ENCODE results near the gene INCA1. TPM values are rescaled to one million over a fixed set of nuclear protein-coding genes. Genes with fewer than 3 reads are reported as not detected.

Gene INCA1
- total and polyA plus RNA-seq, 2 of the 13 experiments (the other 11 are each of a cell fraction or from before 2014, with no cell fraction given) = 0.93 to 2.6 TPM

- TF ChIP-seq, protein P1, sequence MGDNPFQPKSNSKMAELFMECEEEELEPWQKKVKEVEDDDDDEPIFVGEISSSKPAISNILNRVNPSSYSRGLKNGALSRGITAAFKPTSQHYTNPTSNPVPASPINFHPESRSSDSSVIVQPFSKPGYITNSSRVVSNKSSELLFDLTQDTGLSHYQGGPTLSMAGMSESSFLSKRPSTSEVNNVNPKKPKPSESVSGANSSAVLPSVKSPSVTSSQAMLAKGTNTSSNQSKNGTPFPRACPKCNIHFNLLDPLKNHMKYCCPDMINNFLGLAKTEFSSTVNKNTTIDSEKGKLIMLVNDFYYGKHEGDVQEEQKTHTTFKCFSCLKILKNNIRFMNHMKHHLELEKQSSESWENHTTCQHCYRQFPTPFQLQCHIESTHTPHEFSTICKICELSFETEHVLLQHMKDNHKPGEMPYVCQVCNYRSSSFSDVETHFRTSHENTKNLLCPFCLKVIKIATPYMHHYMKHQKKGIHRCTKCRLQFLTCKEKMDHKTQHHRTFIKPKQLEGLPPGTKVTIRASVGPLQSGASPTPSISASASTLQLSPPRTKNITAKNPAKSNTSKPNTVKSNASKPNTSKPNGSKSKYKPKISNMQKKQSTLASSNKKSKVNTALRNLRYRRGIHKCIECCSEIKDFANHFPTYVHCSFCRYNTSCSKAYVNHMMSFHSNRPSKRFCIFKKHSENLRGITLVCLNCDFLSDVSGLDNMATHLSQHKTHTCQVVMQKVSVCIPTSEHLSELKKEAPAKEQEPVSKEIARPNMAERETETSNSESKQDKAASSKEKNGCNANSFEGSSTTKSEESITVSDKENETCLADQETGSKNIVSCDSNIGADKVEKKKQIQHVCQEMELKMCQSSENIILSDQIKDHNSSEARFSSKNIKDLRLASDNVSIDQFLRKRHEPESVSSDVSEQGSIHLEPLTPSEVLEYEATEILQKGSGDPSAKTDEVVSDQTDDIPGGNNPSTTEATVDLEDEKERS (CRISPR knock-in tag; IDR thresholded peaks at IDR 0.05) = no peak
- peak; percentile 4 for TF ChIP-seq YY1 (IDR thresholded peaks at IDR 0.05; ENCODE audit: insufficient read depth, insufficient replicate concordance, low read depth, low read length)
- TF ChIP-seq NR2C2 (CRISPR knock-in tag; IDR thresholded peaks at IDR 0.05; ENCODE audit: borderline replicate concordance) = no peak
- TF ChIP-seq, protein P2, sequence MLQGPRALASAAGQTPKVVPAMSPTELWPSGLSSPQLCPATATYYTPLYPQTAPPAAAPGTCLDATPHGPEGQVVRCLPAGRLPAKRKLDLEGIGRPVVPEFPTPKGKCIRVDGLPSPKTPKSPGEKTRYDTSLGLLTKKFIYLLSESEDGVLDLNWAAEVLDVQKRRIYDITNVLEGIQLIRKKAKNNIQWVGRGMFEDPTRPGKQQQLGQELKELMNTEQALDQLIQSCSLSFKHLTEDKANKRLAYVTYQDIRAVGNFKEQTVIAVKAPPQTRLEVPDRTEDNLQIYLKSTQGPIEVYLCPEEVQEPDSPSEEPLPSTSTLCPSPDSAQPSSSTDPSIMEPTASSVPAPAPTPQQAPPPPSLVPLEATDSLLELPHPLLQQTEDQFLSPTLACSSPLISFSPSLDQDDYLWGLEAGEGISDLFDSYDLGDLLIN (CRISPR knock-in tag; IDR thresholded peaks at IDR 0.05; ENCODE audit: borderline replicate concordance) = no peak
- no peak for TF ChIP-seq SOX5 (CRISPR knock-in tag; IDR thresholded peaks at IDR 0.05; ENCODE audit: borderline replicate concordance)
- no peak for TF ChIP-seq WIZ (CRISPR knock-in tag; IDR thresholded peaks at IDR 0.05)
- TF ChIP-seq ZNF33A (CRISPR knock-in tag; IDR thresholded peaks at IDR 0.05; ENCODE audit: borderline replicate concordance) = 0 out of 2 replicates have a peak, but pooled peaks have one; percentile 10
- TF ChIP-seq CBX5 (CRISPR knock-in tag; IDR thresholded peaks at IDR 0.05; ENCODE audit: borderline replicate concordance) = no peak
- peak; percentile 73; the same call in 1 of the 2 replicates for TF ChIP-seq MTF2 (CRISPR knock-in tag; IDR thresholded peaks at IDR 0.05; ENCODE audit: borderline replicate concordance)
- TF ChIP-seq NCOA2 (CRISPR knock-in tag; IDR thresholded peaks at IDR 0.05) = no peak
- no peak for TF ChIP-seq ZNF790 (CRISPR knock-in tag; IDR thresholded peaks at IDR 0.05; ENCODE audit: borderline replicate concordance)
- peak; percentile 52; the same call in 1 of the 2 replicates for TF ChIP-seq ZFX (CRISPR knock-in tag; IDR thresholded peaks at IDR 0.05; ENCODE audit: low read depth)
- no peak for TF ChIP-seq ZNF121 (CRISPR knock-in tag; IDR thresholded peaks at IDR 0.05)
- TF ChIP-seq, protein P3, sequence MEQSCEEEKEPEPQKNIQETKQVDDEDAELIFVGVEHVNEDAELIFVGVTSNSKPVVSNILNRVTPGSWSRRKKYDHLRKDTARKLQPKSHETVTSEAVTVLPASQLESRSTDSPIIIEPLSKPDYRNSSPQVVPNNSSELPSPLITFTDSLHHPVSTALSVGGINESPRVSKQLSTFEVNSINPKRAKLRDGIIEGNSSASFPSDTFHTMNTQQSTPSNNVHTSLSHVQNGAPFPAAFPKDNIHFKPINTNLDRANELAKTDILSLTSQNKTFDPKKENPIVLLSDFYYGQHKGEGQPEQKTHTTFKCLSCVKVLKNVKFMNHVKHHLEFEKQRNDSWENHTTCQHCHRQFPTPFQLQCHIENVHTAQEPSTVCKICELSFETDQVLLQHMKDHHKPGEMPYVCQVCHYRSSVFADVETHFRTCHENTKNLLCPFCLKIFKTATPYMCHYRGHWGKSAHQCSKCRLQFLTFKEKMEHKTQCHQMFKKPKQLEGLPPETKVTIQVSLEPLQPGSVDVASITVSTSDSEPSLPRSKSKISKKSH (CRISPR knock-in tag; IDR thresholded peaks at IDR 0.05; ENCODE audit: borderline replicate concordance) = peak; percentile 22; the same call in 1 of the 2 replicates
- TF ChIP-seq ATF7-NPFF (CRISPR knock-in tag; IDR thresholded peaks at IDR 0.05; ENCODE audit: low read depth) = no peak
- TF ChIP-seq ZNF234 (CRISPR knock-in tag; conservative IDR thresholded peaks at IDR 0.05) = no peak
- TF ChIP-seq ZNF709 (CRISPR knock-in tag; IDR thresholded peaks at IDR 0.05) = 0 out of 2 replicates have a peak, but pooled peaks have one; percentile 9
- TF ChIP-seq ZNF30 (CRISPR knock-in tag; IDR thresholded peaks at IDR 0.05) = no peak
- no peak for TF ChIP-seq ZNF431 (CRISPR knock-in tag; IDR thresholded peaks at IDR 0.05; ENCODE audit: borderline replicate concordance, low read depth)
- TF ChIP-seq ZBTB7B (CRISPR knock-in tag; IDR thresholded peaks at IDR 0.05) = no peak
- TF ChIP-seq ZMAT3 (CRISPR knock-in tag; conservative IDR thresholded peaks at IDR 0.05) = no peak
- no peak for TF ChIP-seq TCF7L2 (IDR thresholded peaks at IDR 0.05; ENCODE audit: low read depth, low read length)
Measured at GRCh38 chr17:4950075-4950745, 47.1 kb downstream of the INCA1 start (continued).

All from HepG2 (cell line).